H1 (cell line): ENCODE data around the gene ADAMTS17.

Source experiments
- ASH2L ChIP-seq: fragments of 200-600, 300-600 bp; sonication (generic); IDR thresholded peaks from one replicate; pipeline ENCODE4 v1.7.1; 2017; ENCODE audit warnings: low read length
- CTCF ChIP-seq, 3 experiments: IDR thresholded peaks; 1 replicate in 2 of 3; 2 replicates in 1 of 3; pipeline versions ENCODE4 v1.5.1 to v1.6.1; 2011; ENCODE audit warnings: low read length in 3 of 3, mild to moderate bottlenecking in 3 of 3, inconsistent platforms in 2 of 3, low read depth in 1 of 3, moderate library complexity in 1 of 3; ENCODE audit not compliant: insufficient read depth in 1 of 3; ENCODE audit errors: control extremely low read depth in 1 of 3
- EP300 ChIP-seq, 2 experiments: IDR thresholded peaks; 1 replicate in 1 of 2; 2 replicates in 1 of 2; pipeline ENCODE4 v1.6.1; 2011 to 2012; ENCODE audit warnings: low read depth in 2 of 2, low read length in 2 of 2, mild to moderate bottlenecking in 2 of 2, borderline replicate concordance in 1 of 2, inconsistent platforms in 1 of 2, moderate library complexity in 1 of 2
- POLR2A ChIP-seq, 2 experiments: IDR thresholded peaks; 1 replicate in 1 of 2; 2 replicates in 1 of 2; pipeline ENCODE4 v1.6.1; 2011; ENCODE audit warnings: low read depth in 2 of 2, low read length in 2 of 2, mild to moderate bottlenecking in 2 of 2; ENCODE audit errors: control extremely low read depth in 1 of 2
- TBP ChIP-seq: IDR thresholded peaks from 2 replicates; pipeline ENCODE4 v1.6.1; 2011; ENCODE audit warnings: low read depth, low read length, improper control_type of control experiment

DNA sequence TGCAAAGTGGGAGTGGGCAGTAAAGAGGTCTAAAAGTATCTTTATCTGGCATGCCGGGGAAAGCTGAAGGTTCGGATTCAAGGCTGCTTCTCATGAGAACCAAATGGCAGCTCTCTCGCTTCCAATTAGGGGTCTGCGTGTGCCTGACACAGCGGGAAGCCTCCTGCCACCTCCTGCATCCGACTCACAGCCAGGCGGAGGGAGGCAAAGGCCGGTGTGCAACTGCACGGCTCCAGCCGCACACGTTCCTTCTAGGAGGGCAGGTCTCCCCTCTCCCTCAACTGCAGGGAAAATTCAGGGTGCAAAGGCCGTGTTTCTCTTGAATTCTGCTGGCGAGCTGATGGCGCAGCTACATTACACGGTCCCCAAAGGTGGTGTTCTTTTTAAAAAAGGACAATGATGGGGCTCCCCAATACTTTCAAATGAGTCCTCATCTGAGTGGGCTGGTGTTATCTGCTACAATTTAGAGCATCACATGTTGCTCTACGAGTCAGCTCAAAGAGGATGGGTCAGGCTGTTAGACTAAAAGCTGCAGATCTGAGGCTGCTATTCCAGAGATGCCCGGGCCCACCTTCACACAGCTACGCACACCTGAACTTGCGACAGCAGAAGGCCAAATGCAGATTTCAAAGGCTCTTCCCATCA, 226.6 kb downstream of the ADAMTS17 start:
- TF ChIP-seq EP300 (IDR thresholded peaks at IDR 0.05; ENCODE audit: borderline replicate concordance in 1 of 2, low read depth in 2 of 2, low read length in 2 of 2) (no peak), ASH2L (no peak), TBP (no peak), POLR2A (IDR thresholded peaks at IDR 0.05; ENCODE audit: control extremely low read depth in 1 of 2, low read depth in 2 of 2, low read length in 2 of 2) (no peak), CTCF (IDR thresholded peaks at IDR 0.05; ENCODE audit: control extremely low read depth in 1 of 3, insufficient read depth in 1 of 3, low read depth in 1 of 3, low read length in 3 of 3) (no peak)
